HG03571 (cell line): ENCODE results near the gene RUBCNL.
"Not testable (repeated sequence)": the region's sequence is repeated elsewhere in the genome, so short reads cannot be mapped to it uniquely, and the experiment has no call there.

Experiments used
- ATAC-seq: cut with Tn5 transposase; IDR thresholded peaks from one replicate; pipeline ENCODE4 v1.9.1; 2021; ENCODE audit not compliant: unreplicated experiment

RUBCNL gene, protein sequence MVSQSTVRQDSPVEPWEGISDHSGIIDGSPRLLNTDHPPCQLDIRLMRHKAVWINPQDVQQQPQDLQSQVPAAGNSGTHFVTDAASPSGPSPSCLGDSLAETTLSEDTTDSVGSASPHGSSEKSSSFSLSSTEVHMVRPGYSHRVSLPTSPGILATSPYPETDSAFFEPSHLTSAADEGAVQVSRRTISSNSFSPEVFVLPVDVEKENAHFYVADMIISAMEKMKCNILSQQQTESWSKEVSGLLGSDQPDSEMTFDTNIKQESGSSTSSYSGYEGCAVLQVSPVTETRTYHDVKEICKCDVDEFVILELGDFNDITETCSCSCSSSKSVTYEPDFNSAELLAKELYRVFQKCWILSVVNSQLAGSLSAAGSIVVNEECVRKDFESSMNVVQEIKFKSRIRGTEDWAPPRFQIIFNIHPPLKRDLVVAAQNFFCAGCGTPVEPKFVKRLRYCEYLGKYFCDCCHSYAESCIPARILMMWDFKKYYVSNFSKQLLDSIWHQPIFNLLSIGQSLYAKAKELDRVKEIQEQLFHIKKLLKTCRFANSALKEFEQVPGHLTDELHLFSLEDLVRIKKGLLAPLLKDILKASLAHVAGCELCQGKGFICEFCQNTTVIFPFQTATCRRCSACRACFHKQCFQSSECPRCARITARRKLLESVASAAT

DNA sequence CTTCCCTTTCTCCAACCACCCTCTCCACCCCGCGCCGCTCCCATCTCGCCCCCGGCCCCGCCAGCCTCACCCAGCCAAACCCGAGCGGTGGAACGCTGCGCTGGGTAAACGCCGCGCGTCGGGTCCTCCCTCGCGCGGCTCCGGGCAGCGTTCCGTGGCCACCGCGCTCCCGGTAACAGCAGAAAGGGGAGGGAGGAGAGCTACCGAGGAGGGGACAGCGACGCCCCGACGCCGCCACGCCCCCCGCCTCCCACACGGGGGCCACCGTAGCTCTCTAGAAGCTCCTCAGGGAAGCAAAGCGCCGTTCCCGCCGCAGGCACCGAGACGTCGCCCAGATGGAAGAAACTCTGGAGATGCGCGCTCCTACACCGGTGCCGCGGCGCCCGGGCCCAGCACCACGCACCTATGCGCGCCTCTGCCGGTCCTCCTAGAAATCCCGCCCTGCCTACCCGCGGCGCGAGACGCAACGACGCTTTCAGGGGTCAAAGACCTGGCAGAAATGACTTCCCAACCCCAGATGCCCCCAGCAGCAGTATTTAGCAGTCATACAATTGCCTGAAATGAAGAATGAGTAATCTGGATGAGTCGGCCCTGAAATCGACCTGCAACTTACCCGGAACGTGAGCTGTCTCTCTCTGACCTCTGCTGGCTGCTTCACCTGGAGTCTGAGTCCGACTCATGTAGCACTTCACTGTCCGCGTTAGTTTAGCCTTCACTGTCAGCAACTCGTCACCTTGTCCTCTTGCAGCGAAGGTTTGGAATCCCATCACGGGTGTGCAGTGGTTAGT, at the start of gene RUBCNL:
TSS of gene RUBCNL (minus strand) at position 189 of the 788 bp plus-strand sequence. CDS start 14,777 bp downstream, outside the sequence.
- no peak for ATAC-seq

DNA sequence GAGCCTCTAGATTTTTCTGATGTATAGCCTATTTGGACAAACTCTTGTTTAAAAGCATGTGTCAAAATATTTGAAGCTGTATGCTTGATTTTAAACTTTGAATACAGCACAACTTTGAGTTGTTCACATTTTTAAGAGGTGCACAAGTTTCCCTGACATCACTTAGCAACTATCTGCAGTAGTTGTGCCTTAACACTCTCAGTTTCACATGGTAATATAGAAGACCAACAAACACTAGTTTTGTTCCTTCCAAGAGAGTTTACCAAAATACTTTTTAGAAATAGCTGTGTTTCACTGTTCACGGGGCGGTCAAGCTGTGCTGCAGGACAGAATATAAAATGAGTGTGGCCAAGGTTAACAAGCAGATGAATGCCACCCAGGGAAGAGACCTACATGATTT, 42.5 kb upstream of the RUBCNL start:
- not testable (repeated sequence) for ATAC-seq

DNA sequence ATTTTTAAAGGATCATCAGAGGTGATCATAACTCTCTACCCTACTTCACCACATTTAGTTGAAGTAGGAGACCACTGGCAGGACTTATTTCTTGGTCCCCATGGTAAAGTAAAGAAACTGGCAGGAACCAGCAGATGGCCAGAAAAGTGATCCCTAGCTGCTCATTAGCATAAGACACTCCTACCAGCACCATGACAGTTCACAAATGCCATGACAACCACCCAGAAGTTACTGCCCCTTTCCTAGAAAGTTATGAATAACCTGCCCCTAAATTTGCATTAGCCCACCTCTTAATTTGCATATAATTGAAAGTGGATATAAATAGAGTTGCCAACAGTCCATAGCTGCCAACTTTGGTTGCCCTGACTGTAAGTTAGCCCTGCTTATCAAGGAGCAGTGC, 18.4 kb upstream of the RUBCNL start:
- no peak for ATAC-seq

GRCh38 chr13:46404733-46405100, 17.7 kb upstream of the RUBCNL start:
- ATAC-seq, result no peak

DNA sequence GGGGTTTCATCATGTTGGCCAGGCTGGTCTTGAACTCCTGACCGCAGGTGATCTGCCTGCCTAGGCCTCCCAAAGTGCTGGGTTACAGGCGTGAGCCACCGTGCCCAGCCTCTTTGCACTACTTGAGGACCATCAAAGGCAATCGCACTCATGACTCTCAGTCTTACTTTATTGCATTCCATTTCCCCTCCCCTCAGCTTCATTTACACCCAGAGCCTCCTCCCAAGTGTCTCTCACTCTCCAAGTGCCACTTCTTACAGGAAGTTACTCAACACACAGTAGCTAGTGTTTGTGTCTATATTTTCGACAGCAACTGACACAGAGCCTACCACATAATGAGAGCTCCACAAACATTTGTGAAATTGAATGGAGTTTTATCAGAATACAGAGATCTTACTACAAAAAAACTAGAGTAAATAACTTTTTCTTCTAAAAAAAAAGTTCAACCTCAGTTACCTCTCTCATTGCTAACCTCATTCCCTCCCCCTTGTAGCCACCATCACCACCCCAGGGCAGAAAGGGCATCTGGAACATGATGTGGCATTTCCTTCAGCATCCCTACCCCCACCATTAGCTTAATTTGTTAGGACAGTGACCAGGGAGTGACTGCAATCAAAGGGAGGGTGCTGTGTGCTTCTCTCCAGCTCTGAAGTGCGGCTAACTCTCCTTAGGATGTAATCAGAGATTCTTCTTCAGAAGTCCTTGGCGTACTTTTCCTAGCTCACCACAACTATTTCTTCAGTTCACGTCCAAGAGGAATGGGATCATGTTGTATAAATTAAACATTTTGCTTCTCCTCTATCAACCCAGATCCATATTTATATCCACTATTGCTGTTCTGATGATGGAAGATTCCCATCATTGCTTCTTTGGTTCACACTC, 17.0 kb upstream of the RUBCNL start:
- ATAC-seq, result no peak

- ATAC-seq, result no peak
These were observed 15.1 kb upstream of the RUBCNL start for GRCh38 chr13:46402178-46402577.

- ATAC-seq, result no peak
These were observed 14.4 kb upstream of the RUBCNL start for GRCh38 chr13:46401432-46401831.

- ATAC-seq, result no peak
These were observed 9.3 kb upstream of the RUBCNL start for GRCh38 chr13:46396341-46396740.

DNA sequence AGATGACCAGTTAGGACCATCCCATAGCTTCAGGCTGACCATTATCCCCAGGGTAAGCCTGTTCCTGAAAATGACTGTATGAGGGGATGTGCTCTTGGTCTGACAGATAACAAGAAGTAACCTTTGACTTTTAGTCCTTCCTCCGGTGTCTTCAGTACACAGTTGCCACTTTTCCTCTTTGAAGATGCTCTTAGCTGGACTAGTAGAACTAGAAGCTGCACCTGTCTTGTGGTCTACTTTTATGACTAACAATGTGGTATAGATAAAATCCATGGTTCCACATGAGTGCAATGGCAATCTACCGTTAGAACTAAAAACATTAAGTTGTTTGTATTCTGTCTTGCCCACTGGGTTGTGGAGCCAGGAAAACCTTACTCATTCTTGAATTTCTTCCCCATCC, 5.9 kb upstream of the RUBCNL start:
- ATAC-seq, result no peak

- ATAC-seq, result peak; percentile 53
These were observed 2.7 kb upstream of the RUBCNL start for GRCh38 chr13:46389457-46390451.

GRCh38 chr13:46388846-46389245, 1.8 kb upstream of the RUBCNL start:
- no peak for ATAC-seq

DNA sequence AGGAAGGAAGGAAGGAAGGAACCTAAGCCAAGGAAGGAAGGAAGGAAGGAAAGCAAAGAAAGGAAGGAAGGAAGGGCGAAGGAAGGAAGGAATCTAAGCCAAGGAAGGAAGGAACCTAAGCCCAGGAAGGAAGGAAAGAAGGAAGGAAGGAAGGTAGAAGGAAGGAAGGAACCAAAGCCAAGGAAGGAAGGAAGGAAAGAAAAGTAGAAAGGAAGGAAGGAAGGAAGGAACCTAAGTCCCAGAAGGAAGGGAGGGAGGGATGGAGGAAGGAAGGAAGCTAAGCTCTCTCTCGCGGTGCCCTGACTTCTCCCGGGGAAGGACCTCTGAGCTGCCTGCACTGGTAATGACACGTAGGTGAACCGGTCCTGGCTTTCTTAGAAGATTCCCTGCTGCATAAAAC, 1.3 kb upstream of the RUBCNL start:
- ATAC-seq, result no peak

DNA sequence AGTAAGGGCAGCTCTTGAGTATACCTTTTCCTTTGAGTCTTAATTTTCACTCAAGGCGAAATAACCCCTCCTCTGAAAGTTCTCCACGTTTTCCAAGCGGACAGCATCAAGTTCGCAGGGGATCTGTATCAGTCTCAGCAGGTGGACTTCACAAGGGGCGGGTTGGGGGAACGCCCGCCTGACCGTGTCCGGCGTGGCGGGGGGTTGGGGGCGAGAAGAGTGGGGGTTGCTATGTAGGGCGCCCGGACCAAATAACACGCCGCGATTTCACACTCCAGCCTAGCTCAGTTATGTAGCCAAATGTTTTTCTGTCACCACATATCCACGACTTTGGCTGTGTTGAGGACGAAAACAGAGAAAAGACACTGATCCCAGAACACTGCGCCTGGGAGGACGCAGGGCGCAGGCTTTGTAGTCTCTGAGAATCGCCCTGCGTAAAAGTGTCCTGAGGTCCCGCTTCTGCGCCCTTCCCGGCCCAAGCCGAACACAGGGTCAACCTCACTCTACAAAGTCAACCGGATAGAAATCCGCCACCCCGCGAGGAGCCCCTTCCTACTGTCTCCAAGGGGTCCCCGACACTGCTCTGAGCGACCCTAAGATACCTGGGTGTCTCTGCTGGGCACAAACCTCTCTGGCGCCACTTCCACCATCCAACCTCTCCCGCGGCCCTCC, 524 bp downstream of the RUBCNL start:
- ATAC-seq, result no peak

DNA sequence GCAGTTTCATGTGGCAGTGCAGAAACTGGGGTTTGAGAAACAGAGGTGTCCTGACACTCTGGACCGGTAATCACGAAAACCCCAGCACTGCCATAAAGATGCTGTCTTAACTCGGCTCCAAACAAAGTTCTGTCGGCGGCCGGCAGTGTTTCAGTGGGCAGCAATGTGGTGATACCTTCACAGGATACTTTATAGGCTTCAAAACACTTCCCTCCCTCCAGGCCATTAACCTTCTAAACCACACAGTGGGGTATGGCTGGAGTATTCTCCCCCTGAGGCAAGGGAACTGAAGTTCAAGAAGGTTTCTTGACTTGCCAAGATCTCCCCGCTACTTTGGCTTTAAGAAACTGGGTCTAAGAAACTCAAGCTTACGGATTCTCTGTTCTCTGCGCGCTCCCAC, 1.1 kb downstream of the RUBCNL start:
- ATAC-seq, result no peak

DNA sequence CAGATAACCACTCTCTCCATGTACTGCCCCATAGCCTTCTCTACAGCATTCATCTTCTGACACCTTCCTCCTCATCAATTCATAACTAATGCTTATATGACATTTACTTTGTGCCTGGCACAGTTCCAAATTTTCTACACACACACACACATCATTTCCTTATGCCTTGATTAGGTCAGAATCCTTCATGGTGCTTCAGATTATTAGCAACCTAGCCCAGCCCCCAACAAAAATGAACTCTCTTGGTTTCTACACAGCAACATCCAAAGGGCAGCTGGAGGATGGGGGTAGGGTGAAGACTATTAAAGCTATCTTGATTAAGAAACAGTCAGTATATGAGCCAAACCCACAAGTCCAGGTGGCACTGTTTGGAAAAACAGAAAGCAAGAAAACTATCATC, 3.7 kb downstream of the RUBCNL start:
- no peak for ATAC-seq

GRCh38 chr13:46382224-46382623, 4.8 kb downstream of the RUBCNL start:
- ATAC-seq, result peak; percentile 37

DNA sequence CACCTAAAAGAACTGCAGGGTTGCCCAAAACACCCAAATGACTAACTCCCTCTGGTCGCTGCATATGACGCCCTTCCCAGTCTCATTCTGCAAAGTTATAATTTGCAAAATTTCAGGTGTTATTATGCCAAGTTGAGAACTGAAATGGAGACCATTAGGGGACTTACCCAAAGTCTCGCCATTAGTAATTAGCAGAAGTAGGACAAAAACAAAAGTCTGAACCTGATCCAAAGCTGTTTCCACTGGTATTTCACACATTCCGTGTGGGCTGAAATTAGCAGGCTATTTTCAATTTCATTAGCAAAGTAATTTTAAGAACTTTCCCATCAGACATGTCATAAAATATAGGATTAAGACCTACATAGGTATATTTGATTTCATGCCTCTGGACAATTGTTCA, 6.8 kb downstream of the RUBCNL start:
- no peak for ATAC-seq

DNA sequence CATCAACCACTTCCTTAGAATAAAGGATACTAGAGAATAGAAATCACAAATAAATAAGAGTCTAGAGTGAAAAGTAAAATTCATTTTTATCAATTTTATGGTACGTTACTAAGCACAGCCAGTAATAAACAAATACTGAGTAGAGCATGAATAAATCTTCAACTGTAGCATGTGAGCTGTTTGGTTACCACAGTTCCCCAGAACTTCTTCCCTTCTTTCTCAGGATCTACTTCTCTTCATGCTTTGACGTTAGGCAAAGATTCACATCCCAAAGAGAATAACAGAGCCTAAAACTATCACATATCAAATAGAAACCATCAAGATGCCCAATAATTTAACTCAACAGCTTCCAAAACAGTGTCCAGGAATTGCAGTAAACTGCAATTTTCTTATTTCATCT, 7.4 kb downstream of the RUBCNL start:
- no peak for ATAC-seq

GRCh38 chr13:46378411-46378810, 8.6 kb downstream of the RUBCNL start:
- no peak for ATAC-seq
